T-cell (primary cell): ENCODE data around the gene DOCK4. TPM values are rescaled to one million over a fixed set of nuclear protein-coding genes. Genes with fewer than 3 reads are reported as not detected.

Experiments
- ATAC-seq, 4 experiments: fragments of 200-7000 bp in 3 of 4; fragments of 150-1000 bp in 1 of 4; cut with Tn5 transposase; replicated peaks in 1 of 4; 1 replicate in 3 of 4; 2 replicates in 1 of 4; pipeline ENCODE4 v1.10.0; 2021; ENCODE audit warnings: moderate library complexity in 3 of 4, mild to moderate bottlenecking in 2 of 4, moderate number of reproducible peaks in 1 of 4
- CTCF ChIA-PET, 2 donors: fragments of 300-600 bp; sonication (Branson Sonifier 250); formaldehyde crosslinking; loops; one replicate each; lab custom pipeline; 2022; ENCODE audit warnings: antibody characterized with exemption in 2 of 2; lab: Charles Lee
- POLR2A ChIA-PET, 2 donors: fragments of 300-600 bp; sonication (Branson Sonifier 250); formaldehyde crosslinking; loops; one replicate each; lab custom pipeline; 2022; ENCODE audit warnings: antibody characterized with exemption in 2 of 2; lab: Charles Lee
- DNase-seq, 35 experiments: peaks; one replicate each; pipeline versions ENCODE4 v3.0.0 to v3.0.0-alpha.2; 2013 to 2023
- H3K27ac ChIP-seq: one replicate; pipeline ENCODE4 v1.5.1; 2013; ENCODE audit warnings: low read length
- H3K27me3 ChIP-seq, 2 experiments: replicated peaks in 1 of 2; 1 replicate in 1 of 2; 2 replicates in 1 of 2; pipeline versions ENCODE4 v1.6.1 to v1.7.0; 2013; ENCODE audit warnings: low read length in 1 of 2, mixed read lengths in 1 of 2; ENCODE audit not compliant: control insufficient read depth in 2 of 2, insufficient read depth in 2 of 2; ENCODE audit errors: extremely low read depth in 1 of 2
- H3K36me3 ChIP-seq, 2 donors: 1 replicate in 1 of 2; 2 replicates in 1 of 2; pipeline versions ENCODE4 v1.6.1 to v1.7.0; 2013; ENCODE audit warnings: low read length in 1 of 2; ENCODE audit not compliant: control insufficient read depth in 2 of 2, insufficient read depth in 1 of 2; ENCODE audit errors: extremely low read depth in 1 of 2
- H3K4me1 ChIP-seq, 2 experiments: 1 replicate in 1 of 2; 2 replicates in 1 of 2; pipeline versions ENCODE4 v1.6.1 to v1.7.0; 2013; ENCODE audit warnings: low read length in 2 of 2, mixed read lengths in 1 of 2; ENCODE audit not compliant: insufficient read depth in 2 of 2, control insufficient read depth in 1 of 2; ENCODE audit errors: extremely low read depth in 1 of 2
- H3K4me3 ChIP-seq, 2 donors: 1 replicate in 1 of 2; 2 replicates in 1 of 2; pipeline versions ENCODE4 v1.5.1 to v1.7.0; 2013; ENCODE audit warnings: mild to moderate bottlenecking in 2 of 2, low read length in 1 of 2, moderate library complexity in 1 of 2; ENCODE audit not compliant: control insufficient read depth in 1 of 2; ENCODE audit errors: extremely low read depth in 1 of 2
- H3K9me3 ChIP-seq: 2 replicates; pipeline ENCODE4 v1.7.0; 2013
- H3K27ac Mint-ChIP-seq, 2 donors: one replicate each; pipeline ENCODE4 v1.8.0; 2020 to 2021; ENCODE audit warnings: mild to moderate bottlenecking in 2 of 2, mixed read lengths in 2 of 2
- H3K27me3 Mint-ChIP-seq, 2 donors: one replicate each; pipeline ENCODE4 v1.8.0; 2021 to 2022; ENCODE audit warnings: mixed read lengths in 2 of 2
- H3K36me3 Mint-ChIP-seq: one replicate; pipeline ENCODE4 v1.8.0; 2021; ENCODE audit warnings: mixed read lengths
- H3K4me1 Mint-ChIP-seq, 3 donors: one replicate each; pipeline ENCODE4 v1.8.0; 2020 to 2022; ENCODE audit warnings: mixed read lengths in 3 of 3, mild to moderate bottlenecking in 1 of 3
- H3K4me3 Mint-ChIP-seq, 3 donors: one replicate each; pipeline ENCODE4 v1.8.0; 2020 to 2022; ENCODE audit warnings: mild to moderate bottlenecking in 3 of 3, mixed read lengths in 3 of 3, moderate library complexity in 3 of 3
- H3K9me3 Mint-ChIP-seq, 3 donors: one replicate each; pipeline ENCODE4 v1.8.0; 2020 to 2022; ENCODE audit warnings: mixed read lengths in 3 of 3
- WGBS: methylation state at CpG from one replicate; pipeline ENCODE4 v1.1.5; 2013; ENCODE audit warnings: missing lambda C conversion rate; ENCODE audit not compliant: insufficient coverage; 5-methylcytosine and 5-hydroxymethylcytosine counted together
- total RNA-seq, 35 experiments: library from RNA in 6 of 35; stranded (reverse) in 6 of 35; fragments of 120-200 nt in 1 of 35; gene quantifications; one replicate each; pipeline versions ENCODE4 v1.2.1 to v1.2.4 and lab custom pipeline; 2013 to 2026

Gene DOCK4
- total RNA-seq, 5 donors from 2014 or later (not counting 1 experiment from before 2014, with no cell fraction given): 0.35 to 1.4 (median 0.85) TPM

GRCh38 chr7:111770116-111770515, 436.1 kb downstream of the DOCK4 start:
- no peak overlapping the region for H3K27ac Mint-ChIP-seq
- H3K4me1 Mint-ChIP-seq: no peaks in the 10 kb centered on the region
- H3K36me3 Mint-ChIP-seq: no peaks in the 10 kb centered on the region
- peaks cover 5 to 8% of the 10 kb centered on the region in 2 donors for H3K27me3 Mint-ChIP-seq
- H3K9me3 Mint-ChIP-seq: no peaks in the 10 kb centered on the region
- Histone ChIP-seq H3K9me3 (no peaks in the 10 kb centered on the region), H3K4me3 (no peak overlapping the region), H3K27me3 (no peaks in the 10 kb centered on the region), H3K36me3 (no peaks in the 10 kb centered on the region), H3K27ac (no peak overlapping the region), H3K4me1 (no peaks in the 10 kb centered on the region)
- 60% methylated on average over 1 of the region's 2 CpGs for WGBS
- POLR2A ChIA-PET: no interaction called here
- no peak for ATAC-seq
- CTCF ChIA-PET: interaction anchor here in 1 of 2 donors (0.5 kb wide), 1 partner anchor 543 kb away, joined by 4 read pairs; no protein-coding TSS in a partner anchor
- DNase-seq: no peak
- no peak overlapping the region for H3K4me3 Mint-ChIP-seq

- Histone ChIP-seq H3K9me3 (no peaks in the 10 kb centered on the region), H3K27me3 (no peaks in the 10 kb centered on the region), H3K4me1 (no peaks in the 10 kb centered on the region), H3K4me3 (no peak overlapping the region), H3K27ac (no peak overlapping the region), H3K36me3 (no peaks in the 10 kb centered on the region)
- ChIA-PET CTCF (no interaction called here), POLR2A (no interaction called here)
- 81% methylated on average over 2 of the region's 6 CpGs for WGBS
- no peaks in the 10 kb centered on the region for H3K36me3 Mint-ChIP-seq
- peaks cover 0 to 3% of the 10 kb centered on the region in 2 donors for H3K27me3 Mint-ChIP-seq
- H3K9me3 Mint-ChIP-seq: no peaks in the 10 kb centered on the region
- no peaks in the 10 kb centered on the region for H3K4me1 Mint-ChIP-seq
- no peak overlapping the region for H3K27ac Mint-ChIP-seq
- ATAC-seq (no peak), DNase-seq (no peak)
- H3K4me3 Mint-ChIP-seq: no peak overlapping the region
Observed at GRCh38 chr7:111765751-111766643, 440.2 kb downstream of the DOCK4 start.

- H3K9me3 Mint-ChIP-seq: no peaks in the 10 kb centered on the region
- Histone ChIP-seq H3K27me3 (no peaks in the 10 kb centered on the region), H3K9me3 (no peaks in the 10 kb centered on the region), H3K4me3 (no peak overlapping the region), H3K27ac (no peak overlapping the region), H3K36me3 (no peaks in the 10 kb centered on the region), H3K4me1 (no peaks in the 10 kb centered on the region)
- no peaks in the 10 kb centered on the region for H3K4me1 Mint-ChIP-seq
- no peaks in the 10 kb centered on the region for H3K36me3 Mint-ChIP-seq
- WGBS: 50% methylated on average over 2 of the region's 3 CpGs
- H3K27me3 Mint-ChIP-seq: no peaks in the 10 kb centered on the region
- DNase-seq (peak in 1 of 35 experiments; percentile 8), ATAC-seq (no peak)
- H3K27ac Mint-ChIP-seq: no peak overlapping the region
- CTCF ChIA-PET: interaction anchor here in 1 of 2 donors (0.8 kb wide), 1 partner anchor 735 kb away, joined by 3 read pairs; no protein-coding TSS in a partner anchor
- POLR2A ChIA-PET: no interaction called here
- H3K4me3 Mint-ChIP-seq: no peak overlapping the region
Observed at GRCh38 chr7:111763221-111763801, 442.9 kb downstream of the DOCK4 start.

GRCh38 chr7:111762799-111763198, 443.4 kb downstream of the DOCK4 start:
- no peaks in the 10 kb centered on the region for H3K27me3 ChIP-seq
- Mint-ChIP-seq H3K27me3 (no peaks in the 10 kb centered on the region), H3K36me3 (no peaks in the 10 kb centered on the region), H3K9me3 (no peaks in the 10 kb centered on the region), H3K27ac (no peak overlapping the region), H3K4me3 (no peak overlapping the region), H3K4me1 (no peaks in the 10 kb centered on the region)
- no peaks in the 10 kb centered on the region for H3K4me1 ChIP-seq
- ChIA-PET POLR2A (no interaction called here), CTCF (interaction anchor here in 1 of 2 donors (0.8 kb wide), 1 partner anchor 735 kb away, joined by 3 read pairs; no protein-coding TSS in a partner anchor)
- DNase-seq: no peak
- H3K4me3 ChIP-seq: no peak overlapping the region
- H3K9me3 ChIP-seq: no peaks in the 10 kb centered on the region
- ATAC-seq: no peak
- no peaks in the 10 kb centered on the region for H3K36me3 ChIP-seq
- no CpG with 5 or more reads among the region's 5 CpGs for WGBS
- no peak overlapping the region for H3K27ac ChIP-seq

- CTCF ChIA-PET: no interaction called here
- H3K4me1 Mint-ChIP-seq: no peaks in the 10 kb centered on the region
- Histone ChIP-seq H3K9me3 (no peaks in the 10 kb centered on the region), H3K27me3 (no peaks in the 10 kb centered on the region), H3K4me1 (no peaks in the 10 kb centered on the region), H3K36me3 (no peaks in the 10 kb centered on the region), H3K27ac (no peak overlapping the region), H3K4me3 (no peak overlapping the region)
- POLR2A ChIA-PET: no interaction called here
- ATAC-seq: no peak
- H3K27ac Mint-ChIP-seq: no peak overlapping the region
- H3K36me3 Mint-ChIP-seq: no peaks in the 10 kb centered on the region
- H3K27me3 Mint-ChIP-seq: no peaks in the 10 kb centered on the region
- no peak for DNase-seq
- H3K4me3 Mint-ChIP-seq: no peak overlapping the region
- H3K9me3 Mint-ChIP-seq: no peaks in the 10 kb centered on the region
Observed at GRCh38 chr7:111762211-111762610, 444.0 kb downstream of the DOCK4 start.

- Histone ChIP-seq H3K4me3 (no peak overlapping the region), H3K4me1 (no peaks in the 10 kb centered on the region), H3K27ac (no peak overlapping the region), H3K36me3 (no peaks in the 10 kb centered on the region), H3K9me3 (no peaks in the 10 kb centered on the region), H3K27me3 (peaks cover 0 to 2% of the 10 kb centered on the region in 2 experiments)
- no peak for DNase-seq
- Mint-ChIP-seq H3K36me3 (no peaks in the 10 kb centered on the region), H3K9me3 (no peaks in the 10 kb centered on the region), H3K4me3 (no peak overlapping the region), H3K27ac (no peak overlapping the region), H3K27me3 (peaks cover 5 to 12% of the 10 kb centered on the region in 2 donors), H3K4me1 (no peaks in the 10 kb centered on the region)
- POLR2A ChIA-PET: no interaction called here
- no peak for ATAC-seq
- CTCF ChIA-PET: interaction anchor here in 1 of 2 donors (0.6 kb wide), 1 partner anchor 19 kb away, joined by 4 read pairs; no protein-coding TSS in a partner anchor
- 85% methylated on average over 3 of the region's 8 CpGs for WGBS
Observed at GRCh38 chr7:111760043-111760442, 446.2 kb downstream of the DOCK4 start.
